Measurements from ENCODE around the gene GAL3ST3. TPM values are rescaled to one million over a fixed set of nuclear protein-coding genes. Genes with fewer than 3 reads are reported as not detected.

The GAL3ST3 gene
- total and polyA plus RNA-seq, 2 of the 8 experiments (the other 6 are each of a cell fraction or from before 2014, with no cell fraction given), result 21.1 to 21.4 TPM

GRCh38 chr11:66077927-66078326 is 29.0 kb upstream of the GAL3ST3 start:
- Histone ChIP-seq H2BK120ac (replicated peaks; ENCODE audit: low read depth, low read length) (no peak overlapping the region), H3K4me3 (ENCODE audit: extremely low read depth in 1 of 4, insufficient read depth in 2 of 4, low read depth in 3 of 4, low read length in 4 of 4) (no peak overlapping the region), H3K79me2 (ENCODE audit: control insufficient read depth in 1 of 2, insufficient read depth in 2 of 2, low read length in 2 of 2) (no peaks in the 10 kb centered on the region), H4K91ac (replicated peaks; ENCODE audit: insufficient read length, low read length) (no peak overlapping the region), H2BK20ac (ENCODE audit: low read length) (no peak overlapping the region), H3K4me2 (ENCODE audit: insufficient read depth in 1 of 2, low read depth in 2 of 2, low read length in 2 of 2) (no peak overlapping the region), H4K5ac (ENCODE audit: insufficient read length, low read depth, low read length) (no peak overlapping the region), H3K18ac (ENCODE audit: extremely low read depth, low read length) (no peak overlapping the region), H3K36me3 (ENCODE audit: control insufficient read depth in 2 of 4, insufficient read depth in 4 of 4, low read length in 3 of 4) (0 out of 8 replicates have a peak, but pooled peaks cover 0 to 3% (median 0%) of the 10 kb centered on the region in 4 experiments), H3K56ac (replicated peaks; ENCODE audit: insufficient read length, low read depth, low read length) (no peak overlapping the region), H3K9me3 (ENCODE audit: insufficient read depth in 2 of 2, low read depth in 1 of 2, low read length in 1 of 2) (no peaks in the 10 kb centered on the region), H2BK15ac (ENCODE audit: low read length) (no peak overlapping the region), H3K23me2 (ENCODE audit: low read depth, low read length) (no peaks in the 10 kb centered on the region), H2BK5ac (ENCODE audit: low read depth, low read length) (no peak overlapping the region), H2BK12ac (ENCODE audit: low read depth, low read length) (no peak overlapping the region), H3K4me1 (replicated peaks in 1 of 4; ENCODE audit: control insufficient read depth in 3 of 4, insufficient read depth in 4 of 4, low read length in 3 of 4) (no peaks in the 10 kb centered on the region), H3K23ac (ENCODE audit: insufficient read length) (no peak overlapping the region), H3K4ac (replicated peaks; ENCODE audit: insufficient read length, low read depth, low read length) (no peak overlapping the region), H4K20me1 (replicated peaks in 1 of 2; ENCODE audit: control insufficient read depth in 1 of 2, insufficient read depth in 2 of 2, low read length in 2 of 2) (no peaks in the 10 kb centered on the region), H2AFZ (ENCODE audit: low read length) (no peak overlapping the region), H2AK5ac (ENCODE audit: low read depth, low read length) (no peak overlapping the region), H3K9ac (replicated peaks in 1 of 4; ENCODE audit: extremely low read depth in 1 of 4, low read depth in 3 of 4, low read length in 3 of 4) (no peak overlapping the region), H3K27ac (ENCODE audit: low read depth, low read length) (no peak overlapping the region), H3K27me3 (replicated peaks in 1 of 4; ENCODE audit: control insufficient read depth in 3 of 4, extremely low read depth in 1 of 4, insufficient read depth in 3 of 4, low read length in 3 of 4) (no peaks in the 10 kb centered on the region), H3K79me1 (ENCODE audit: low read depth, low read length) (no peaks in the 10 kb centered on the region; the same call in 1 of the 2 replicates), H3K14ac (ENCODE audit: insufficient read length) (no peak overlapping the region), H4K8ac (ENCODE audit: extremely low read depth, insufficient read depth, low read length) (no peak overlapping the region)
- POLR2A ChIA-PET (ENCODE audit: partially characterized antibody), result interaction anchor here (2.2 kb wide), 1 partner anchor 7 kb away, joined by 5 read pairs; the partner anchor contains the start of gene PACS1
- 92% methylated on average over 3 of the region's 3 CpGs; no CpG with 5 or more reads in 1 of the 2 experiments for WGBS, 2 experiments (ENCODE audit: extremely low coverage in 1 of 2, insufficient coverage in 1 of 2, insufficient read length in 1 of 2, insufficient replicate concordance in 2 of 2, low coverage in 1 of 2, low lambda C conversion rate in 2 of 2, missing lambda C conversion rate in 1 of 2)
- CTCF ChIA-PET (ENCODE audit: partially characterized antibody), result interaction anchor here (3.8 to 3.9 kb wide), 2 partner anchors 9 to 56 kb away, joined by 16 to 17 read pairs; no protein-coding TSS in a partner anchor
- no peak for FAIRE-seq
- TF ChIP-seq POLR2A (IDR thresholded peaks at IDR 0.05; ENCODE audit: control extremely low read depth in 1 of 2, low read depth in 2 of 2, low read length in 2 of 2), result no peak
- no peak for TF ChIP-seq TBP (IDR thresholded peaks at IDR 0.05; ENCODE audit: low read depth, low read length)
- no peak for TF ChIP-seq SAP30 (IDR thresholded peaks at IDR 0.05; ENCODE audit: insufficient read depth, insufficient replicate concordance, low read length)
- TF ChIP-seq YY1 (IDR thresholded peaks at IDR 0.05; ENCODE audit: low read depth, low read length), result no peak
- no peak for TF ChIP-seq CTBP2 (IDR thresholded peaks at IDR 0.05; ENCODE audit: borderline replicate concordance, insufficient read depth, insufficient read length, low read length)
- no peak for TF ChIP-seq POU5F1 (IDR thresholded peaks at IDR 0.05; ENCODE audit: low read depth, low read length)
- no peak for TF ChIP-seq EGR1 (IDR thresholded peaks at IDR 0.05; ENCODE audit: borderline replicate concordance, low read depth, low read length)
- no peak for DNase-seq (ENCODE audit: low read depth in 1 of 2, low spot score in 2 of 2)

Measured in H1 (cell line).